IMR-90 (cell line): ENCODE results near the gene DBN1.

Experiments used
- CEBPB ChIP-seq: IDR thresholded peaks from 2 replicates; pipeline ENCODE4 v1.6.1; 2012; ENCODE audit warnings: low read depth, low read length, improper control_type of control experiment
- ELK1 ChIP-seq: fragments of 150-350 bp; IDR thresholded peaks from 2 replicates; pipeline ENCODE4 v1.6.1; 2016; ENCODE audit warnings: low read depth, mild to moderate bottlenecking, low read length, moderate library complexity, borderline replicate concordance
- FOS ChIP-seq: fragments of 150-350 bp; IDR thresholded peaks from 2 replicates; pipeline ENCODE4 v1.6.1; 2016; ENCODE audit warnings: low read depth, low read length
- MAFK ChIP-seq: IDR thresholded peaks from 2 replicates; pipeline ENCODE4 v1.6.1; 2012; ENCODE audit warnings: low read depth, low read length, improper control_type of control experiment
- MAZ ChIP-seq: IDR thresholded peaks from 2 replicates; pipeline ENCODE4 v1.6.1; 2012; ENCODE audit warnings: low read depth, mild to moderate bottlenecking, low read length, improper control_type of control experiment, moderate library complexity, borderline replicate concordance
- MXI1 ChIP-seq: IDR thresholded peaks from 2 replicates; pipeline ENCODE4 v1.6.1; 2012; ENCODE audit warnings: low read depth, mild to moderate bottlenecking, low read length, moderate library complexity, borderline replicate concordance
- POLR2A ChIP-seq: IDR thresholded peaks from 2 replicates; pipeline ENCODE4 v1.6.1; 2012; ENCODE audit warnings: mild to moderate bottlenecking, low read depth, low read length
- RAD21 ChIP-seq: IDR thresholded peaks from 2 replicates; pipeline ENCODE4 v1.6.1; 2012; ENCODE audit warnings: low read length, improper control_type of control experiment
- RCOR1 ChIP-seq: IDR thresholded peaks from 2 replicates; pipeline ENCODE4 v1.6.1; 2012; ENCODE audit warnings: mild to moderate bottlenecking, low read length, improper control_type of control experiment; ENCODE audit not compliant: insufficient replicate concordance
- RFX5 ChIP-seq: IDR thresholded peaks from 2 replicates; pipeline ENCODE4 v1.8.0; 2012; ENCODE audit warnings: low read depth, mild to moderate bottlenecking, low read length, moderate library complexity
- SMC3 ChIP-seq: fragments of 150-350 bp; IDR thresholded peaks from 2 replicates; pipeline ENCODE4 v1.6.1; 2016; ENCODE audit warnings: low read depth, mild to moderate bottlenecking, antibody characterized with exemption, low read length, moderate library complexity
- USF2 ChIP-seq: fragments of 150-350 bp; IDR thresholded peaks from 2 replicates; pipeline ENCODE4 v1.6.1; 2017; ENCODE audit warnings: mild to moderate bottlenecking, antibody characterized with exemption, low read length, low read depth
- TF ChIP-seq, protein P1 (sequence below): conservative IDR thresholded peaks from 2 replicates; pipeline ENCODE4 v1.5.1; 2012; ENCODE audit warnings: mild to moderate bottlenecking, low read depth, low read length, improper control_type of control experiment

GRCh38 chr5:177465044-177465443 lies 8.4 kb downstream of the DBN1 start:
- TF ChIP-seq, protein P1, sequence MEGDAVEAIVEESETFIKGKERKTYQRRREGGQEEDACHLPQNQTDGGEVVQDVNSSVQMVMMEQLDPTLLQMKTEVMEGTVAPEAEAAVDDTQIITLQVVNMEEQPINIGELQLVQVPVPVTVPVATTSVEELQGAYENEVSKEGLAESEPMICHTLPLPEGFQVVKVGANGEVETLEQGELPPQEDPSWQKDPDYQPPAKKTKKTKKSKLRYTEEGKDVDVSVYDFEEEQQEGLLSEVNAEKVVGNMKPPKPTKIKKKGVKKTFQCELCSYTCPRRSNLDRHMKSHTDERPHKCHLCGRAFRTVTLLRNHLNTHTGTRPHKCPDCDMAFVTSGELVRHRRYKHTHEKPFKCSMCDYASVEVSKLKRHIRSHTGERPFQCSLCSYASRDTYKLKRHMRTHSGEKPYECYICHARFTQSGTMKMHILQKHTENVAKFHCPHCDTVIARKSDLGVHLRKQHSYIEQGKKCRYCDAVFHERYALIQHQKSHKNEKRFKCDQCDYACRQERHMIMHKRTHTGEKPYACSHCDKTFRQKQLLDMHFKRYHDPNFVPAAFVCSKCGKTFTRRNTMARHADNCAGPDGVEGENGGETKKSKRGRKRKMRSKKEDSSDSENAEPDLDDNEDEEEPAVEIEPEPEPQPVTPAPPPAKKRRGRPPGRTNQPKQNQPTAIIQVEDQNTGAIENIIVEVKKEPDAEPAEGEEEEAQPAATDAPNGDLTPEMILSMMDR, result no peak
- TF ChIP-seq POLR2A, result no peak
- TF ChIP-seq ELK1, result no peak
- TF ChIP-seq RFX5, result no peak
- no peak for TF ChIP-seq CEBPB
- TF ChIP-seq FOS, result no peak
- TF ChIP-seq MAZ, result no peak
- no peak for TF ChIP-seq USF2
- TF ChIP-seq MXI1, result no peak
- no peak for TF ChIP-seq MAFK
- TF ChIP-seq SMC3, result no peak
- TF ChIP-seq RAD21, result no peak
- TF ChIP-seq RCOR1, result no peak
